Pancreas (tissue), 10 donors: ENCODE data around the gene ACOX1. TPM values are rescaled to one million over a fixed set of nuclear protein-coding genes. Genes with fewer than 3 reads are reported as not detected.

Experiments
- ATAC-seq, 4 donors: fragments of 200-7000 bp; cut with Tn5 transposase; one replicate each; pipeline versions ENCODE4 v1.8.0 to v1.9.1; 2020; ENCODE audit warnings: mild to moderate bottlenecking in 4 of 4, moderate library complexity in 4 of 4
- DNase-seq, 6 donors: peaks; one replicate each; pipeline ENCODE4 v3.0.0-alpha.2; 2020
- FAIRE-seq: peaks from 2 replicates; lab custom pipeline; 2012; peaks lifted over from hg19 to GRCh38; lab: Jason Lieb, UNC
- H3K27ac ChIP-seq, 4 donors: fragments of 200-600 bp; sonication (generic); 1 replicate in 3 of 4; 2 replicates in 1 of 4; pipeline versions ENCODE4 v1.5.0 to v1.8.0; 2020
- H3K27me3 ChIP-seq, 4 donors: fragments of 200-600 bp; one replicate each; pipeline ENCODE4 v1.8.0; 2021
- H3K36me3 ChIP-seq, 3 donors: fragments of 200-600 bp; sonication (generic) in 1 of 3; one replicate each; pipeline versions ENCODE4 v1.5.0 to v1.8.0; 2020 to 2021
- H3K4me1 ChIP-seq, 3 donors: fragments of 200-600 bp; one replicate each; pipeline ENCODE4 v1.8.0; 2021
- H3K4me3 ChIP-seq, 4 donors: fragments of 200-600 bp; sonication (generic) in 2 of 4; one replicate each; pipeline versions ENCODE4 v1.5.0 to v1.8.0; 2020 to 2021
- H3K9me3 ChIP-seq, 4 donors: fragments of 200-600 bp; one replicate each; pipeline ENCODE4 v1.8.0; 2021
- CTCF ChIP-seq, 4 donors: fragments of 200-600 bp; sonication (generic) in 3 of 4; IDR thresholded peaks; one replicate each; pipeline versions ENCODE4 v1.5.0 to v1.8.0; 2021; ENCODE audit warnings: antibody characterized with exemption in 4 of 4
- WGBS, 2 donors: extraction: QIAGEN DNeasy Blood & Tissue Kit; methylation state at CpG; one replicate each; pipeline ENCODE4 v1.1.7; 2013; 5-methylcytosine and 5-hydroxymethylcytosine counted together
- intact Hi-C, 3 donors: fragments of 100-400 bp; cut with DNase I; formaldehyde crosslinking; loops; one replicate each; pipeline versions ENCODE4 v1.11.1 to v1.14.2; 2022
- polyA plus RNA-seq, 2 donors: library from polyadenylated mRNA; stranded (reverse); fragments of 200-250 nt; gene quantifications; one replicate each; pipeline ENCODE4 v1.2.3, GENCODE V29; 2013
- total RNA-seq, 6 donors: library from RNA; stranded (reverse); fragmentation: NEBNext Ultra II Directional in 4 of 6; extraction: Animal tissue kit (Norgen Biotek cat#: 25700) in 4 of 6; gene quantifications; one replicate each; pipeline versions ENCODE4 v1.2.1 to v1.2.4, GENCODE V29; 2021 to 2023
- donor health status: healthy with polysubstance abuse.
- donor health status: DM: no; HTN: no; CAD: no; lungs with moderate emphysema.
- donor health status: DM: no; HTN: no; CAD: no.
- donor health status: control.
- donor health status: control.
- donor health status: Bipolar disorder and iron deficiency.
- donor health status: DM: yes; HTN: yes; CAD: no.
- donor health status: DM: no; HTN: no; CAD: no.
- donor health status: DM: no; HTN: no; CAD: no.
- donor health status: DM: yes; HTN: yes; CAD: no.

Gene ACOX1
- total and polyA plus RNA-seq, 8 donors = 16.3 to 74.2 (median 57.5) TPM

- Histone ChIP-seq H3K36me3 (peaks cover 3 to 32% (median 15%) of the 10 kb centered on the region in 3 donors), H3K27me3 (no peaks in the 10 kb centered on the region), H3K4me3 (no peak overlapping the region), H3K9me3 (no peaks in the 10 kb centered on the region), H3K27ac (no peak overlapping the region), H3K4me1 (peaks cover 0 to 16% (median 15%) of the 10 kb centered on the region in 3 donors)
- no peak for ATAC-seq
- no peak for FAIRE-seq
- intact Hi-C loops = no loop called here
- TF ChIP-seq CTCF (IDR thresholded peaks at IDR 0.05) = no peak
- peak in 1 of 6 donors; percentile 62 for DNase-seq
- WGBS, 2 donors = 88 to 90% methylated on average over 18 of the region's 18 CpGs
Measured at GRCh38 chr17:75901727-75902126, 77.2 kb downstream of the ACOX1 start.

GRCh38 chr17:75900691-75901533, 78.1 kb downstream of the ACOX1 start:
- FAIRE-seq (no peak), DNase-seq (peak in 1 of 6 donors; percentile 71), ATAC-seq (no peak)
- Histone ChIP-seq H3K36me3 (peaks cover 3 to 32% (median 15%) of the 10 kb centered on the region in 3 donors), H3K4me3 (no peak overlapping the region), H3K27ac (no peak overlapping the region), H3K27me3 (no peaks in the 10 kb centered on the region), H3K9me3 (no peaks in the 10 kb centered on the region), H3K4me1 (peaks cover 0 to 16% (median 15%) of the 10 kb centered on the region in 3 donors)
- TF ChIP-seq CTCF (IDR thresholded peaks at IDR 0.05) = no peak
- WGBS, 2 donors = 82 to 85% methylated on average over 13 of the region's 13 CpGs
- intact Hi-C loops = no loop called here

GRCh38 chr17:75899767-75900468, 79.0 kb downstream of the ACOX1 start:
- 93 to 95% methylated on average over 23 of the region's 23 CpGs for WGBS, 2 donors
- Histone ChIP-seq H3K4me3 (no peak overlapping the region), H3K27me3 (no peaks in the 10 kb centered on the region), H3K27ac (no peak overlapping the region), H3K9me3 (no peaks in the 10 kb centered on the region), H3K4me1 (peaks cover 7 to 20% (median 17%) of the 10 kb centered on the region in 3 donors), H3K36me3 (peaks cover 3 to 32% (median 15%) of the 10 kb centered on the region in 3 donors)
- DNase-seq (peak in 1 of 6 donors; percentile 78), FAIRE-seq (no peak), ATAC-seq (no peak)
- intact Hi-C loops = no loop called here
- no peak for TF ChIP-seq CTCF (IDR thresholded peaks at IDR 0.05)

DNA sequence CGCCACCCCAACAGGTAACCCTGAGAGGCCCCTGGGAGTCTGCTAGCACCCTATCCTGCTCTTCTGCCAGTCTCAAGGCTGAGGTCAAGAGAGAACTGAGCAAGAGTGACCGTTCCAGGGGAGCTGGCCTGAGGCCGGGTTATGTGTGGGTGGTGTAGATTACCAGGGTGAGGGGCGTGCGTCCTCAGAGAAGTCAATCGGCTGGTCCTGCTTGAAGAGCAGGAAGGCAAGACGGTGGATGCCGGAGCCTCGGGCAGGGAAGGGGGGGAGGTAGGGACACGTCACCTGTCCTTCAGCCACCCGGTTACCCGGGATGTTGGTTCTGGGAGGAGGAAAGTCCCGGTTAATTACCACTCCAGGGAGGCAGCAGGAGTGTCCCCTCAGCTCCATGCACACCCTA, 79.6 kb downstream of the ACOX1 start:
- WGBS, 2 donors = 88% methylated on average over 13 of the region's 13 CpGs
- no peak for TF ChIP-seq CTCF (IDR thresholded peaks at IDR 0.05)
- no peak for ATAC-seq
- Histone ChIP-seq H3K4me1 (peaks cover 7 to 20% (median 17%) of the 10 kb centered on the region in 3 donors), H3K27me3 (no peaks in the 10 kb centered on the region), H3K4me3 (no peak overlapping the region), H3K9me3 (no peaks in the 10 kb centered on the region), H3K36me3 (peaks cover 3 to 32% (median 15%) of the 10 kb centered on the region in 3 donors), H3K27ac (no peak overlapping the region)
- FAIRE-seq = no peak
- intact Hi-C loops = no loop called here
- no peak for DNase-seq
